GM19328 (cell line): Measurements from ENCODE around the gene ENTHD1.

ENCODE experiments used
- ATAC-seq: cut with Tn5 transposase; IDR thresholded peaks from one replicate; pipeline ENCODE4 v1.9.1; 2021; ENCODE audit warnings: mild to moderate bottlenecking, moderate library complexity; ENCODE audit not compliant: unreplicated experiment

ENTHD1 gene

GRCh38 chr22:39693943-39694500 is 199.5 kb downstream of the ENTHD1 start:
- no peak for ATAC-seq
